K562 (cell line): ENCODE data around the gene PXN. TPM values are rescaled to one million over a fixed set of nuclear protein-coding genes. Genes with fewer than 3 reads are reported as not detected.
A peak's percentile ranks its signal among the peaks of the same experiment; 100 is the strongest.

Source experiments
- ARID2 ChIP-seq: fragments of 450-650 bp; IDR thresholded peaks from 2 replicates; pipeline ENCODE4 v1.6.1; 2017; ENCODE audit warnings: antibody characterized with exemption, mild to moderate bottlenecking
- ATF7 ChIP-seq: fragments of 450-650 bp; IDR thresholded peaks from 2 replicates; pipeline ENCODE4 v1.7.1; 2014; ENCODE audit warnings: mild to moderate bottlenecking, moderate library complexity
- CEBPG ChIP-seq, 3 experiments: fragments of 200-800 bp in 1 of 3; sonication (Bioruptor generic) in 1 of 3; sonication (generic) in 1 of 3; formaldehyde crosslinking in 1 of 3; IDR thresholded peaks in 2 of 3; conservative IDR thresholded peaks in 1 of 3; 2 replicates each; pipeline versions ENCODE4 v1.6.1 to v1.8.0; 2016 to 2022; ENCODE audit warnings: missing compliant biosample characterization in 2 of 3, missing genetic modification characterization in 2 of 3, mild to moderate bottlenecking in 1 of 3, missing genetic modification reagents in 1 of 3
- COPS2 ChIP-seq: fragments of 450-650 bp; conservative IDR thresholded peaks from 2 replicates; pipeline ENCODE4 v1.6.1; 2016; ENCODE audit warnings: mild to moderate bottlenecking, moderate library complexity
- DDX20 ChIP-seq: fragments of 450-650 bp; IDR thresholded peaks from 2 replicates; pipeline ENCODE4 v1.6.1; 2016; ENCODE audit warnings: missing genetic modification characterization, low read depth, mild to moderate bottlenecking, missing compliant biosample characterization, moderate library complexity
- EWSR1 ChIP-seq: fragments of 450-650 bp; IDR thresholded peaks from 2 replicates; pipeline ENCODE4 v1.6.1; 2018; ENCODE audit warnings: borderline replicate concordance, mild to moderate bottlenecking, low read depth, moderate library complexity; ENCODE audit not compliant: partially characterized antibody
- KDM2B ChIP-seq: fragments of 250-450 bp; sonication (Bioruptor Pico); IDR thresholded peaks from 2 replicates; pipeline ENCODE4 v1.8.0; 2021; ENCODE audit warnings: mild to moderate bottlenecking, moderate library complexity
- KLF1 ChIP-seq: fragments of 450-650 bp; IDR thresholded peaks from 2 replicates; pipeline ENCODE4 v1.6.1; 2016; ENCODE audit warnings: missing genetic modification characterization, missing compliant biosample characterization
- MTA1 ChIP-seq: fragments of 450-650 bp; IDR thresholded peaks from 2 replicates; pipeline ENCODE4 v1.6.1; 2017; ENCODE audit warnings: borderline replicate concordance
- NR4A1 ChIP-seq, 2 experiments: fragments of 250-450 bp in 1 of 2; fragments of 450-650 bp in 1 of 2; sonication (Bioruptor Pico) in 1 of 2; IDR thresholded peaks; 2 replicates each; pipeline versions ENCODE4 v1.4.0 to v1.6.1; 2016 to 2020; ENCODE audit warnings: mild to moderate bottlenecking in 2 of 2, missing compliant biosample characterization in 1 of 2, missing genetic modification characterization in 1 of 2, moderate library complexity in 1 of 2
- NUFIP1 ChIP-seq: fragments of 450-650 bp; IDR thresholded peaks from 2 replicates; pipeline ENCODE4 v1.6.1; 2018; ENCODE audit not compliant: partially characterized antibody
- PHF21A ChIP-seq: fragments of 450-650 bp; IDR thresholded peaks from 2 replicates; pipeline ENCODE4 v1.6.1; 2017; ENCODE audit warnings: low read depth, borderline replicate concordance
- PYGO2 ChIP-seq: fragments of 450-650 bp; IDR thresholded peaks from 2 replicates; pipeline ENCODE4 v1.6.1; 2016; ENCODE audit warnings: mild to moderate bottlenecking, missing genetic modification characterization, moderate library complexity, missing compliant biosample characterization
- RAD51 ChIP-seq: fragments of 450-650 bp; IDR thresholded peaks from 2 replicates; pipeline ENCODE4 v1.7.1; 2016; ENCODE audit warnings: low read depth, mild to moderate bottlenecking, borderline replicate concordance
- RBM14 ChIP-seq: fragments of 200-400 bp; formaldehyde crosslinking; IDR thresholded peaks from 2 replicates; pipeline ENCODE4 v1.6.1; 2018; ENCODE audit warnings: low read depth, mild to moderate bottlenecking, low read length, moderate library complexity, borderline replicate concordance; ENCODE audit not compliant: insufficient read depth
- RNF2 ChIP-seq: sonication (generic); IDR thresholded peaks from 2 replicates; pipeline ENCODE4 v1.6.1; 2016
- STAG1 ChIP-seq: sonication (generic); formaldehyde crosslinking; IDR thresholded peaks from 2 replicates; pipeline ENCODE4 v1.5.0; 2020; ENCODE audit warnings: missing genetic modification reagents, borderline replicate concordance
- WHSC1 ChIP-seq: IDR thresholded peaks from one replicate; pipeline ENCODE4 v1.6.1; 2012; ENCODE audit warnings: low read length, control low read depth, inconsistent platforms
- ZKSCAN1 ChIP-seq: fragments of 150-350 bp; IDR thresholded peaks from 2 replicates; pipeline ENCODE4 v1.6.1; 2016; ENCODE audit warnings: low read depth, low read length
- ZNF175 ChIP-seq: fragments of 200-800 bp; sonication (Bioruptor generic); IDR thresholded peaks from 2 replicates; pipeline ENCODE4 v1.6.1; 2016; ENCODE audit warnings: low read depth, mild to moderate bottlenecking, missing genetic modification characterization, missing compliant biosample characterization
- ZNF224 ChIP-seq: sonication (generic); formaldehyde crosslinking; IDR thresholded peaks from 2 replicates; pipeline ENCODE4 v1.8.0; 2022; ENCODE audit warnings: mild to moderate bottlenecking, missing genetic modification reagents
- ZNF431 ChIP-seq: sonication (generic); formaldehyde crosslinking; IDR thresholded peaks from 2 replicates; pipeline ENCODE4 v1.8.0; 2022; ENCODE audit warnings: mild to moderate bottlenecking, missing genetic modification reagents
- ZNF707 ChIP-seq: fragments of 250-450 bp; sonication (Bioruptor Pico); conservative IDR thresholded peaks from 2 replicates; pipeline ENCODE4 v1.8.0; 2022; ENCODE audit warnings: inconsistent platforms, mild to moderate bottlenecking, moderate library complexity
- polyA plus RNA-seq, 8 experiments: library from polyadenylated mRNA; depleted of rRNA in 4 of 8; stranded (reverse) in 5 of 8; unstranded in 3 of 8; fragments of >200 nt; fragmentation: Nextera tagmentation in 2 of 8; fragmentation: Illumina TruSeq in 1 of 8; extraction: Ambion mirVana in 2 of 8; extraction: Trizol in 1 of 8; gene quantifications; 2 replicates each; pipeline versions ENCODE4 v1.2.1 to v1.2.3, GENCODE V29; 2011 to 2014; ENCODE audit warnings: inconsistent platforms in 1 of 8, missing spikeins in 1 of 8
- total RNA-seq, 7 experiments: library from RNA; depleted of rRNA in 6 of 7; stranded (reverse); fragments of >200 nt in 6 of 7; fragmentation: Illumina TruSeq in 2 of 7; extraction: Trizol in 2 of 7; gene quantifications; 2 replicates each; pipeline versions ENCODE4 v1.2.1 to v1.2.3, GENCODE V29; 2011 to 2021; ENCODE audit warnings: low replicate concordance in 1 of 7
- TF ChIP-seq, protein P1 (sequence below): conservative IDR thresholded peaks from 2 replicates; pipeline ENCODE4 v1.6.1; 2011; ENCODE audit warnings: low read depth, mild to moderate bottlenecking, low read length; ENCODE audit not compliant: control insufficient read depth
- TF ChIP-seq, protein P2 (sequence below): sonication (generic); formaldehyde crosslinking; IDR thresholded peaks from 2 replicates; pipeline ENCODE4 v1.8.1; 2023; ENCODE audit warnings: mild to moderate bottlenecking, missing genetic modification reagents

PXN gene
- total and polyA plus RNA-seq, 9 of the 15 experiments (the other 6 are each of a cell fraction or from before 2014, with no cell fraction given), result 4.0 to 74.1 (median 18.6) TPM

DNA sequence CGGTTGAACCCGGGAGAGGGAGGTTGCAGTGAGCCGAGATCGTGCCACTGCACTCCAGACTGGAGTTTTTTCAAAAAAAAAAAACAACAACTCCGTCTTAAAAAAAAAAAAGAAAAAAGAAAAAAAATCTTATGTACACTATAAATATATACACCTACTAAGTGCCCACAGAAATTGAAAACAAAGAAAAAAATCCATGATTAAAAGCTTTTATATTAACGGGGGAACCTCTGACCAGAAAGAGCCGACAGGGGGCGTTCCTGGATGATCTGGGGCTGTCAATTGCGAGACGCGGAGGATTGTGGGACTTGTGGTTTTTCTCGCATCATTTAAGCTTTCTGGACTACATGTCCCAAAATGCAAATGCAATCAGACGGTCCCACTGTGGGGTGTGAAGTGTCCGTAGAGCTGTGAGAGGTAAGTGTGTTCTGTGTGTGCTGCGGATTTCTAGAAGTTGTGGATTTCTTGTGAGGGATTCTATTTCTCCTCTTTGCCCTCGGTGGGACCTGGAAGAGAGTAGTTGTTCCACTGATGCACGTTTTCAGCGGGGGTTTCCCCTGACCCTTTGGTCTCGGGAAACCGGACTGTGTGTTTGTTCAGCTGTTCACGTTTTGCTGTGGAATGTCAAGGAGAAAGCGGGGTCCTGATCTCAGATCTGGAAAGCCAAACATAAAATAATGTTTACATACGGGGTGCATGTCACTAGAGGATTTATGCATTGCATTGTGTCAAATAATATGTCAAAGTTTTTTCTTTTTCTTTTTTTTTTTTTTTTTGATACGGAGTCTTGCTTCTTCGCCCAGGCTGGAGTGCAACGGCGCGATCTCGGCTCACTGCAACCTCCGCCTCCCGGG lies 36.7 kb upstream of the PXN start, which contains the start of gene SIRT4 (continued):
- no peak for TF ChIP-seq RBM14
- no peak for TF ChIP-seq ZNF707 (CRISPR knock-in tag)
- peak; percentile 84 for TF ChIP-seq ZKSCAN1
- no peak for TF ChIP-seq CEBPG (CRISPR knock-in tag; IDR thresholded peaks at IDR 0.05)
- 0 out of 4 replicates have a peak, but pooled peaks of 1 of the 2 experiments have one; percentile 36 for TF ChIP-seq CEBPG (tag; conservative IDR thresholded peaks at IDR 0.05 in 1 of 2, IDR thresholded peaks at IDR 0.05 in 1 of 2)
- no peak for TF ChIP-seq PHF21A
- no peak for TF ChIP-seq EWSR1
- TF ChIP-seq, protein P1, sequence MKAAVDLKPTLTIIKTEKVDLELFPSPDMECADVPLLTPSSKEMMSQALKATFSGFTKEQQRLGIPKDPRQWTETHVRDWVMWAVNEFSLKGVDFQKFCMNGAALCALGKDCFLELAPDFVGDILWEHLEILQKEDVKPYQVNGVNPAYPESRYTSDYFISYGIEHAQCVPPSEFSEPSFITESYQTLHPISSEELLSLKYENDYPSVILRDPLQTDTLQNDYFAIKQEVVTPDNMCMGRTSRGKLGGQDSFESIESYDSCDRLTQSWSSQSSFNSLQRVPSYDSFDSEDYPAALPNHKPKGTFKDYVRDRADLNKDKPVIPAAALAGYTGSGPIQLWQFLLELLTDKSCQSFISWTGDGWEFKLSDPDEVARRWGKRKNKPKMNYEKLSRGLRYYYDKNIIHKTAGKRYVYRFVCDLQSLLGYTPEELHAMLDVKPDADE, result peak; percentile 90; the same call in 1 of the 2 replicates
- TF ChIP-seq COPS2, result no peak
- no peak for TF ChIP-seq WHSC1
- TF ChIP-seq ARID2, result no peak
- no peak for TF ChIP-seq ZNF431
- no peak for TF ChIP-seq KLF1 (tag)
- peak; percentile 74; the same call in 1 of the 2 replicates for TF ChIP-seq MTA1
- peak; percentile 66; the same call in 1 of the 2 replicates for TF ChIP-seq ZNF175 (CRISPR knock-in tag)
- TF ChIP-seq ATF7, result peak; percentile 99
- TF ChIP-seq STAG1 (CRISPR knock-in tag), result no peak
- peak; percentile 94 for TF ChIP-seq NUFIP1
- TF ChIP-seq KDM2B (CRISPR knock-in tag), result 0 out of 2 replicates have a peak, but pooled peaks have one; percentile 31
- no peak for TF ChIP-seq PYGO2 (tag)
- peak; percentile 81; the same call in 1 of the 2 replicates for TF ChIP-seq RNF2
- no peak for TF ChIP-seq NR4A1 (CRISPR knock-in tag; IDR thresholded peaks at IDR 0.05)
- TF ChIP-seq NR4A1 (tag; IDR thresholded peaks at IDR 0.05), result no peak
- TF ChIP-seq DDX20, result peak; percentile 2; the same call in 1 of the 2 replicates
- peak; percentile 43; the same call in 1 of the 2 replicates for TF ChIP-seq RAD51
- TF ChIP-seq, protein P2, sequence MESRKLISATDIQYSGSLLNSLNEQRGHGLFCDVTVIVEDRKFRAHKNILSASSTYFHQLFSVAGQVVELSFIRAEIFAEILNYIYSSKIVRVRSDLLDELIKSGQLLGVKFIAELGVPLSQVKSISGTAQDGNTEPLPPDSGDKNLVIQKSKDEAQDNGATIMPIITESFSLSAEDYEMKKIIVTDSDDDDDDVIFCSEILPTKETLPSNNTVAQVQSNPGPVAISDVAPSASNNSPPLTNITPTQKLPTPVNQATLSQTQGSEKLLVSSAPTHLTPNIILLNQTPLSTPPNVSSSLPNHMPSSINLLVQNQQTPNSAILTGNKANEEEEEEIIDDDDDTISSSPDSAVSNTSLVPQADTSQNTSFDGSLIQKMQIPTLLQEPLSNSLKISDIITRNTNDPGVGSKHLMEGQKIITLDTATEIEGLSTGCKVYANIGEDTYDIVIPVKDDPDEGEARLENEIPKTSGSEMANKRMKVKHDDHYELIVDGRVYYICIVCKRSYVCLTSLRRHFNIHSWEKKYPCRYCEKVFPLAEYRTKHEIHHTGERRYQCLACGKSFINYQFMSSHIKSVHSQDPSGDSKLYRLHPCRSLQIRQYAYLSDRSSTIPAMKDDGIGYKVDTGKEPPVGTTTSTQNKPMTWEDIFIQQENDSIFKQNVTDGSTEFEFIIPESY (CRISPR knock-in tag), result peak; percentile 46; the same call in 1 of the 2 replicates
- TF ChIP-seq ZNF224 (CRISPR knock-in tag), result no peak
